ENCODE results near the gene SST.

Gene SST

GRCh38 chr3:187642861-187643260 lies 27.3 kb downstream of the SST start:
- Histone ChIP-seq H3K27ac (ENCODE audit: low read length) (no peak overlapping the region), H3K4me3 (ENCODE audit: low read length) (no peak overlapping the region), H3K4me2 (ENCODE audit: low read length) (no peak overlapping the region), H3K4me1 (ENCODE audit: low read length) (peaks cover 20% of the 10 kb centered on the region), H3K79me2 (ENCODE audit: low read length) (no peaks in the 10 kb centered on the region), H4K20me1 (ENCODE audit: insufficient read depth, low read length) (no peaks in the 10 kb centered on the region), H3K27me3 (ENCODE audit: low read depth, low read length) (peaks cover 39% of the 10 kb centered on the region), H3K9ac (ENCODE audit: low read length) (no peak overlapping the region), H3K36me3 (replicated peaks; ENCODE audit: low read depth, low read length) (no peaks in the 10 kb centered on the region), H2AFZ (ENCODE audit: low read depth, low read length) (no peak overlapping the region), H3K9me3 (ENCODE audit: insufficient read depth, low read length) (no peaks in the 10 kb centered on the region)
- TF ChIP-seq EZH2phosphoT487 (IDR thresholded peaks at IDR 0.05; ENCODE audit: low read depth) (no peak), CTCF (IDR thresholded peaks at IDR 0.05; ENCODE audit: low read depth, low read length) (no peak)

GRCh38 chr3:187641320-187642016 lies 28.7 kb downstream of the SST start:
- Histone ChIP-seq H3K27ac (ENCODE audit: low read length) (no peak overlapping the region), H2AFZ (ENCODE audit: low read depth, low read length) (no peak overlapping the region), H4K20me1 (ENCODE audit: insufficient read depth, low read length) (no peaks in the 10 kb centered on the region), H3K9ac (ENCODE audit: low read length) (no peak overlapping the region), H3K9me3 (ENCODE audit: insufficient read depth, low read length) (no peaks in the 10 kb centered on the region), H3K27me3 (ENCODE audit: low read depth, low read length) (peaks cover 40% of the 10 kb centered on the region), H3K36me3 (replicated peaks; ENCODE audit: low read depth, low read length) (no peaks in the 10 kb centered on the region), H3K4me1 (ENCODE audit: low read length) (peaks cover 7% of the 10 kb centered on the region; the same call in 1 of the 2 replicates), H3K4me3 (ENCODE audit: low read length) (no peak overlapping the region), H3K79me2 (ENCODE audit: low read length) (no peaks in the 10 kb centered on the region), H3K4me2 (ENCODE audit: low read length) (no peak overlapping the region)
- TF ChIP-seq EZH2phosphoT487 (IDR thresholded peaks at IDR 0.05; ENCODE audit: low read depth) (no peak), CTCF (IDR thresholded peaks at IDR 0.05; ENCODE audit: low read depth, low read length) (no peak)

- H3K4me2 ChIP-seq (ENCODE audit: low read length), result no peak overlapping the region
- H3K4me3 ChIP-seq (ENCODE audit: low read length), result no peak overlapping the region
- no peak overlapping the region for H3K9ac ChIP-seq (ENCODE audit: low read length)
- H4K20me1 ChIP-seq (ENCODE audit: insufficient read depth, low read length), result no peaks in the 10 kb centered on the region
- H3K27ac ChIP-seq (ENCODE audit: low read length), result no peak overlapping the region
- no peaks in the 10 kb centered on the region for H3K79me2 ChIP-seq (ENCODE audit: low read length)
- TF ChIP-seq EZH2phosphoT487 (IDR thresholded peaks at IDR 0.05; ENCODE audit: low read depth) (no peak), CTCF (IDR thresholded peaks at IDR 0.05; ENCODE audit: low read depth, low read length) (no peak)
- no peak overlapping the region for H2AFZ ChIP-seq (ENCODE audit: low read depth, low read length)
- peaks cover 31% of the 10 kb centered on the region for H3K27me3 ChIP-seq (ENCODE audit: low read depth, low read length)
- peaks cover 7% of the 10 kb centered on the region; the same call in 1 of the 2 replicates for H3K4me1 ChIP-seq (ENCODE audit: low read length)
- no peaks in the 10 kb centered on the region for H3K9me3 ChIP-seq (ENCODE audit: insufficient read depth, low read length)
- H3K36me3 ChIP-seq (replicated peaks; ENCODE audit: low read depth, low read length), result no peaks in the 10 kb centered on the region
Measured at GRCh38 chr3:187640569-187641059, 29.6 kb downstream of the SST start.

- no peak overlapping the region for H3K4me3 ChIP-seq (ENCODE audit: low read length)
- TF ChIP-seq EZH2phosphoT487 (IDR thresholded peaks at IDR 0.05; ENCODE audit: low read depth) (no peak), CTCF (IDR thresholded peaks at IDR 0.05; ENCODE audit: low read depth, low read length) (no peak)
- no peak overlapping the region for H3K9ac ChIP-seq (ENCODE audit: low read length)
- no peaks in the 10 kb centered on the region for H3K9me3 ChIP-seq (ENCODE audit: insufficient read depth, low read length)
- H2AFZ ChIP-seq (ENCODE audit: low read depth, low read length), result no peak overlapping the region
- H4K20me1 ChIP-seq (ENCODE audit: insufficient read depth, low read length), result no peaks in the 10 kb centered on the region
- H3K27me3 ChIP-seq (ENCODE audit: low read depth, low read length), result peaks cover 30% of the 10 kb centered on the region
- H3K4me1 ChIP-seq (ENCODE audit: low read length), result peaks cover 7% of the 10 kb centered on the region; the same call in 1 of the 2 replicates
- H3K79me2 ChIP-seq (ENCODE audit: low read length), result no peaks in the 10 kb centered on the region
- no peak overlapping the region for H3K27ac ChIP-seq (ENCODE audit: low read length)
- no peaks in the 10 kb centered on the region for H3K36me3 ChIP-seq (replicated peaks; ENCODE audit: low read depth, low read length)
- no peak overlapping the region for H3K4me2 ChIP-seq (ENCODE audit: low read length)
Measured at GRCh38 chr3:187639927-187640568, 30.1 kb downstream of the SST start.
